GM18499 (cell line): ENCODE measurements around the gene CDRT4.

Source experiments
- ATAC-seq: cut with Tn5 transposase; IDR thresholded peaks from one replicate; pipeline ENCODE4 v1.9.1; 2021; ENCODE audit warnings: moderate number of reproducible peaks; ENCODE audit not compliant: insufficient read depth, unreplicated experiment

The CDRT4 gene

DNA sequence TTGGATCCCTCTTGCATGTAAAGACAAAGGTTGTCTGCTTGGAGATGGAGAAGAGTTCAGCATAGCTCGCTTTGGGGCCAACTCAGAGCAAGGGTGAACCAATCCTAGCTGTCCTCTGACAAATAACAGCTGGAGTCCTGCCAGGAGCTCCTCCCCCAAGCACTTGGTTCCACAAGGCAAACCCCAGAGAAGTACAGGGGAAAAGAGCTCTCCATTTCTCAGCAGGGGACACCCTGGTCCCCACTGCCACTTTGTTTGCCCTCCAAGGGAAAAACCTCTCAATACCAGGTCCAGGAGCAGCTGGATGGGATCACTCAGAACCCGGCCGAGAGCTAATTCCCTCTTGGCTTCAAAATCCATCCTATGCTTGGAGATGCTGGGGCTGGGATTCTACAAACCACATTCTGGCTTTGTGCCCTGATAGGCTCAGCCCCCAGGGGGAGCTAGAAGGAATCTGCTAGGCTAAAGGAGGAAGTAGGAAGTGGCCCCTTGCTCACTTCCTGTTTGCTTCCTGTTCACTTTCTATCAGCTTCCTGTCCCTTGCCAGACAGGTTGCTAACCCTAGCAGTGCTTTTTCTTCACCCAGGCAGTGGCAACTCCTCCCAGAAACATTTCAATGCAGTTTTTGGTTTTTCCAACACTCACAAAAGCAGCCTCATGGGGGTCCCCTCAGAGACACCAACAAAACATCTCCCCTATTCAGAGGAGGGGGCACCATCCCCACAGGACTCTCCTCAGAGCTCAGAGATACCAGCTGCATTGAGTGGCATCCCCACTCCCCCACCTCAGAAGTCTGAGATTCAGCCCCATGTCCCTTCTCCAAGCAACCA lies 30.7 kb downstream of the CDRT4 start:
- no peak for ATAC-seq

DNA sequence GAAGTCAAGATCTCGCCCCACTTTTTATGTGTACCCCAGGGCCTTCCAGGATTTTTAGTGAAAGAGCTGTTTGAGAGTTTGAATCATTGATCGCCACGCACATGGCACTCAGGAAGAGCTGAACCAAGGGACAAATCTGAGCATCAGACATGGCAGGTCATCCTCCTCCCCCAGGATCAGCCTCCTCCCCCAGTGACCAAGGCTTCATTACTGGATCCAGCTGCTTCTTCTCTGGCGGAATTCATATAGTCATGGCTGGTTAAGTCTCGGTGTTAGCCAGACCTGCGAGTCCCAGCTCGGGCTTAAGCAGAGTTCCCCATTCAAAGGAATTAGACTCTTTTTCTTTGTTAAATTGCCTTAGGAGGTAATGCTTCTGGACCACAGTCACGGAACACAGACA lies 32.5 kb downstream of the CDRT4 start:
- no peak for ATAC-seq

- no peak for ATAC-seq
Measured at GRCh38 chr17:15432807-15433611, 34.4 kb downstream of the CDRT4 start.

GRCh38 chr17:15431766-15432165 lies 35.7 kb downstream of the CDRT4 start:
- no peak for ATAC-seq

GRCh38 chr17:15431196-15431595 lies 36.2 kb downstream of the CDRT4 start:
- ATAC-seq: no peak

DNA sequence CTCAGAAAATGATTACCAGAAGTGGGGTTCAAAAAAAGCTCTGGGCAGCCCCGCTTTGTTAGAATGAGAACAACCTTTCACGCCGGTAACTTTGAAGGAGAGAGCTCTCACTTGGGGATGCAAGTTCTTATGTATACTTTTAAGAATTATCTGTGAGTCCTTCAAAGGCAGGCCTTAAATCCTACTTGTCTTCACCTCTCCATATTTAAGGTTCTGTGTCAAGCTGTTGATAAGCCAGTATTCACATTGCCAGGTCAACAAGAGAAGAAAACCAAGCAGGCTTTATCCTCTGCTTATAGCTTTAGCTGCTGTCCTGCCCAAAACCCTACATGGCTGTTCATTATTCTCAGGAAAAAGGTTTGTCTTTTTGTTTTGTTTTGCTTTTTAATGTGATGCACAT lies 42.9 kb downstream of the CDRT4 start:
- no peak for ATAC-seq

- ATAC-seq: no peak
Measured at GRCh38 chr17:15422392-15422965, 44.9 kb downstream of the CDRT4 start.

- ATAC-seq: no peak
Measured at GRCh38 chr17:15418781-15419180, 48.6 kb downstream of the CDRT4 start.

DNA sequence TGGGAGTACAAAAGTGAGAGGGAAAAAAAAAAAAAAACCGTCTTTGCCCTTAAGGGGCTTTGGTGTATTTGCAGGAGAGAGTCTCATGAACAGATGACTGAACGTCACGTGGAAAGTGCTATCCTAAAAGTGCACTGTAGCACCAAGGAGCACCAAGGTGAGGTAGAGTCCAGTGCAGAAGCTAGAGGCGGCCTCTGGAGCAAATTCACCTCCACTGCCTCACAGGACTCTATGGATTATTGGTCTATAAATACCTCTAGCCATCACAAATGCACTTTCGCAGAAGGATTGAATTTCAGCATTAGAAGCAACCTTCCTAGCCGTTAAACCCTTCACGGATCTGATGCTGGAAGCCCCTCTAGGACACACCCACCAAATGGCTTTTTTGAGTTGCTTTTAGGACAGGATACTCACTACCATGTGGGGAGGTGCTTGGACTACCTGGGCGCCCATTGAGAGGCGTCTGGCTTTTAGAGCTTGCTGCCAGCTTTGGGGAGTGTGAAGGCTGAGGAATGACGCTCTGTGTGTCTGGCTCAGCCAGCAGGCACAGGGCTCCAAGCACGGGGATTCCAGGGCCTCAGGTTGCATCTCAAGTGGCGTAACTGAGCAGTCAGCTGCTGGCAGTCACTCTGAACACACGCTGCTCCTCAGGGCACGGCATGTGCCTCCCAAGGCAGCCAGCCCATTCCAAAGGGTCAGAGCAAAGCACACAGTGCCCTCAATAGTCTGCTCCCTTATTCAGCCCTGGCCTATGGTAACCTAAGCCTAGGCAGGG lies 52.7 kb downstream of the CDRT4 start:
- no peak for ATAC-seq

DNA sequence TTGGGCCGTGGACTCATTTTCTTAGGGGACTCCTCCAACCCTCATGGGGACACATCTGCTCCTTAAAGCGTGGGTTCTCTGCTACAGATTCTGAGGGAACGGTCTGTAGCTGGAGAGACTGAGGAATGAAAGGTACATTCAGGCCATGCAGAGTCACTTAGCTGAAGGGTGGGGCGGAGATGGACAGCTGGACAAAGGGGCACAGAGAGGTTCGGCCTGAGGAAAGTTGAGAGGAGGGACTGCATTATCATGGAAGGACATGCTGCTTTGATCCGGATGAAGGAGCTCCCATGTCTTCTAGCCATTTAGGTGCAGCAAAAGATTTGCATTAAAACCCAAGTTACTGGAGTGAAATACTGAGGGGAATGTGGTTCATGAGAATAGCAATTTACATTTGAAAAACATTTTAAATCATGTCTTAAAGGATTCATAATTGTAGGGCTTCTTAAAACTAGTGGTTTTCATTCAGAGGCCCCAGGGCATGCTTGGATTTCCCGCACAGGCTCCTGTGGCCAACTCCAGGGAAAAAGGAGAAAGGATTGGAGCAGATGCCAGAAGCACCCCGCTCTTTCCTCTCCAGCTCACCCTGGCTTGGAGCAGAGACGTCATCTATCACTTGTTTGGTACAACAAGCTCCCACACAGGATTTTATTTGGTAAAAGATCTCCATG lies 54.2 kb downstream of the CDRT4 start:
- ATAC-seq: no peak

DNA sequence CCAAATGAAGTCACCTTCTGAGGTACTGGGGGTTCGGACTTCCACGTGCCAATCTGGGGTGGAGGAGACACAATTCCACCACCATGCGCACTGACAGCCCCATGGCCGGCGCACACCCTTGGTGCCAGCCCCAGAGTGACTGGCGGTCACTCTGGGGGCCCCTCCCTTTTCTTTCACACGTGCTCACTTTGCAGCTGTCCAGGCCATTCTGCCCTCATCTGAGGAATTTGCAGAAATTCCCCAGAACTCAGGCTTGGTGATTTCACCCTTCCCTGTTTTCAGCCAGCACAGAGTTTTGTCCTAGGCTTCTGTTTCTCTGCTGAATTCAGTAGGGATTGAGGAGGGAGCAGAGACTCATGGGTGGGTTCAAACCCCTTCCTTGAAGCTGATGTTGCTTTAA lies 54.8 kb downstream of the CDRT4 start:
- no peak for ATAC-seq

DNA sequence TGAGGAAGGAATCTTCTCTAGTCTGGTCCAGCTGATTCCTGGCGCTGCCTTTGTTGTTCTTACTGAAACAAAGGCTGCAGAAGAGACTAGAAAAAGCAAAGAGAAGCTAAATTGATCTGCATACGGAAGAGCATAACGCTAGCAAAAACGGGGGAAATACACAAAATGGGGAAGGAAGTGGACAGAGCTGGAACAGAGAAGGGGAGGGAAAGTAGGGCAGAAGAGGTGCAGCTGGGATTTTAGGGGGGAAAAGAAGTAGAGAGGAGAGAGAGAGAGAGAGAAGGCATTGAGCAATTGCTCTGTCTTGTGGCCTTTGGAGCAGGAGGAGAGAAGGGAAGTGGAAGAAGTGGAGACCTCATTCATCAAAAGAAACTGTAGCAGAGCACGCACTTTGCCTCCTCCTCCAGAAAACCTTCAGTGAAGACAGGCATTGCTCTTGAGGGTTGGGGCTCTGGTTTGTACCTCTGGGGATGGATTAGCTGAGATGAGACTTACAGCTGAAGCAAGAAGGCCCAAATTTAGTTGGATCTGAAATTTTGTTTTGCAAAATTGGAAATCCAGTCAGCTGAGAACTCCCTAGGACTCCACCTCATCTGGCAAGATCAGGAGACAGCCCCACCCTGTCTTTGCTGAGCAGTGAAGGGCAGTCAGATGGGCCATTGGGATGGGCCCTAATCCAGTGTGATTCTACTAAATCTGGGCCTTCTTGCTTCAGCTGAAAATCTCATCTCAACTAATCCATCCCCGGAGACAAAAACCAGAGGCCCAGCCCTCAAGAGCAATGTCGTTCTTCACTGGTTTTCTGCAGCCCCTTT lies 55.8 kb downstream of the CDRT4 start:
- no peak for ATAC-seq

DNA sequence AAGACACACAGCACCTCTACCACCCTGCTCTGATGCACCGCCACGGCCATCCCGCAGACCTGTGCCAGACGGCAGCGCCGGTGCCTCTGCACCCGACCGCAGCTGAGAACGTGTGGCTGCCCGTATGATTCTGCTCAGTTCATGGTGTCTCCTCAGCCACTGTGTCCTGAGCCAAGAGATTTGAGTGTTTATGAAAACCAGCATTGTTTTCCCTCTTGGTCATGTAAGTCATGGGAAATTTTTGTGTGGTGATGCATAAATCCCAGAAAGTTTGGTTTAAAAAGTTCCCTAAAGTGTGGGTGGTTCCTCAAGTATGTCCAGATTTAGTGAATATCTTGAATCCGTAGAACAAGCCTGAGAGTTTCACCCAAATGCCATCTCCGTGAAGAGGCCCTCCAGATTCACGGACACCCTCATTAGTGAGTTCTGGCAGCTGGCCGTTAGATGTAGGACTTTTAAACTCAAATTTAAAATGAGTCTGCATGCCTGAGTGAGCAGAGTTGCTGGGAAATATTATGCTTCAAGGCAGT lies 57.6 kb downstream of the CDRT4 start:
- ATAC-seq: no peak

DNA sequence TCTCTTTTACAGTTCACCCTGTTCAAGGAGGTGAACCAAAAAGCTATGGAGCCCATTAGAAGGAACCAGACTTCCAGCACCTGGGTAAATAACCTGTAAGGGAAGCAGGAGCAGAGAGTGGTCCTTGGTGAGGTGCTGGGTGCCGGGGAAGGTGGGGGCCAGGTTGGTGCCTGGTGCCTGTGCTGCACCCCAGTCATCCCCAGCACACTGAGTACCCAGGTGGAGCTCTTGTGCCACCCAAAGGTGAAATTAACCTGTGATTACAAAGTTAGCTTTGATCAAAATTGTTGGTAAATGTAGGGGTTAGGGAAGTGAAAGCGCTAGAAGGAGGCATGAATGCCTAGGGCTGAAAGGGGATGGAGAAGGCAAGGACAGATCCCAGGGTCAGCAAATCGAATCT lies 58.6 kb downstream of the CDRT4 start:
- ATAC-seq: no peak

GRCh38 chr17:15406081-15406480 lies 61.3 kb downstream of the CDRT4 start:
- ATAC-seq: no peak

DNA sequence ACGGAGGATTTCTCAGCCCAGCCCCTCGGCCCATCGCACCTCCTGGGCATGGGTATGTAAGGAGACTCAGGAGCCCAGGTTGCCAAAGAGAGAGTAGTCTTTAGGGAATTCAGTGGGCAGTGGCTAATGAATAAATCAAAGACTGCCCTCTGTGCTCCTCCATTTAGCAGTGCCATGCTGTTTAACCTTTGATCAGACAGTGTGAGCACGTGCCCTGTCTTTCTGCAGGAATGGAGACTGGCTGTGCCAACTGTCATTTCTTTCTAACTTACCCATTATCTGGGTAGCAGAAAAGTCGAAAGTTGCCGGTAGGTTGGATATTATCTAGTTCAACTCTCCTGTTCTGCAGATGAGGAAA lies 62.4 kb downstream of the CDRT4 start:
- ATAC-seq: no peak

DNA sequence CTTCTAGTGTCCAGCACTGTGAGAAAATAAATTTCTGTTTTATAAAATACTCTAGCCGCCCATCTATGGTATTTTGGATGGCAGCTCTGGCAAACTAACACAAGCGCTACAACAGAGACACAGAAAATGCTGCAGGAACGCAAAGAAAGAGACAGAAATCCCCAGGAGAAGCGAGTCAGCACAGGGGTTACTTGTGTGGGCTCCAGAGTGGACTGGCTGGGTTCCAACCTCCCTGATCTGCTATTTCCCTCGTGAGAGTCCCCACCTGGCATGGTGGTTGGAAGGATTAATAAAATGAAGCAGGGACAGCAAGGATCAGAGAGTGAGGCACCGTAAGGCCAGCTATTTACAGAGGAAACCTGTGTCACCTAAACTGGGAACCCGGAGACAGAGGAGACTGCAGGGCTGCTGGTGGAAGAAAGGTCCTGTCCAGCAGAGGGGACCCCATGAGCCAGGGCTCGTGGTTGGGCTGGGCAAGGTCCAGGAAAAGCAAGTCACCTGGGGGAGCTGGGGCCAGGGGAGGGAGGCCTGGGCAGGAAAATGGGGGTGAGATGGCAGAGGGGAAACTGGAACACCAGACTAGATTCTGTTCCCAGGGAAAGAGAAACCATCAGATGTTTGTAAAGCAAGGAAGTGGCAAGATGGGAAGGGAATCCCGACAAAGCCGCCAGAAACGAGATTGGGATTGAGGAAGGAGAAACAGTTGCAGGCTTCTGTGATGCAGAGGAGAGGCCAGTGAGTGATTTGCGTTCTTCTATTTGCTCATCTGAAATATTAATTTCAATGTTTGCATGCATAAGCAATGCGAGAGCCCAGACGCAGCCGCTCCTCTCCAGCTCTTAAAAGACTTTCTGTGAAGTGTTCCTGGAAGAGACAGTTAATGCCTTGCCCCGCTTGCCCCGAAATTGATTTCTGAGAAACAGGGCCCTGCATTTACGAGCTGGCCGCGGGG lies 63.0 kb downstream of the CDRT4 start:
- no peak for ATAC-seq
